Activated CD8-positive, alpha-beta memory T cell treated with anti-CD3 and anti-CD28 coated beads, Interleukin-2, amount 10 ng/mL, durations not matched to agents 7 days and 5 days (primary cell): Measurements from ENCODE around the gene PSG4. TPM values are rescaled to one million over a fixed set of nuclear protein-coding genes. Genes with fewer than 3 reads are reported as not detected.
"Not testable (repeated sequence)": the region's sequence is repeated elsewhere in the genome, so short reads cannot be mapped to it uniquely, and the experiment has no call there.

Experiments used
- ATAC-seq: fragments of 150-1000 bp; cut with Tn5 transposase; one replicate; pipeline ENCODE4 v1.10.0; 2021; ENCODE audit warnings: moderate library complexity
- CTCF ChIA-PET: fragments of 350-600 bp; sonication (Branson Sonifier 250); formaldehyde crosslinking; loops from one replicate; lab custom pipeline; 2021; ENCODE audit warnings: antibody characterized with exemption; lab: Charles Lee
- DNase-seq: peaks from one replicate; pipeline ENCODE4 v3.0.0-alpha.2; 2020
- H3K27ac Mint-ChIP-seq: one replicate; pipeline ENCODE4 v1.8.0; 2021; ENCODE audit warnings: mild to moderate bottlenecking, mixed read lengths
- H3K27me3 Mint-ChIP-seq: one replicate; pipeline ENCODE4 v1.8.0; 2021; ENCODE audit warnings: mixed read lengths
- H3K36me3 Mint-ChIP-seq: one replicate; pipeline ENCODE4 v1.8.0; 2021; ENCODE audit warnings: mild to moderate bottlenecking, mixed read lengths
- H3K4me1 Mint-ChIP-seq: one replicate; pipeline ENCODE4 v1.8.0; 2021; ENCODE audit warnings: mixed read lengths
- H3K4me3 Mint-ChIP-seq: one replicate; pipeline ENCODE4 v1.8.0; 2021; ENCODE audit warnings: mild to moderate bottlenecking, moderate library complexity, mixed read lengths
- H3K9me3 Mint-ChIP-seq: one replicate; pipeline ENCODE4 v1.8.0; 2022; ENCODE audit warnings: low read depth, mixed read lengths
- total RNA-seq, 2 experiments: library from RNA; stranded (reverse); gene quantifications; one replicate each; pipeline ENCODE4 v1.2.3, GENCODE V29; 2021

Gene PSG4
- total RNA-seq, 2 experiments from 2014 or later, result not detected

DNA sequence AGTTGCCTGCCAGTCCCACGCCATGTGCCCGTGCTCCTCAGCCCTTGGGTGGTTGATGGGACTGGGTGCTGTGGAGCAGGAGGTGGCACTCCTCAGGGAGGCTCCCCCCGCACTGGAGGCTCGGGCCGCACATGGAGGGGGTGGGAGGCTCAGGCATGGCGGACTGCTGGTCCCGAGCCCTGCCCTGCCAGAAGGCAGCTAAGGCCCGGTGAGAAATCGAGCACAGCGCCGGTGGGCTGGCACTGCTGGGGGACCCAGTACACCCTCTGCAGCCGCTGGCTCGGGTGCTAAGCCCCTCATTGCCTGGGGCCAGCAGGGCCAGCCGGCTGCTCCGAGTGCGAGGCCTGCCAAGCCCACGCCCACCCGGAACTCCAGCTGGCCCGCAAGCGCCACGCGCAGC, 16.5 kb upstream of the PSG4 start:
- H3K4me3 Mint-ChIP-seq, CTCF ChIA-PET, DNase-seq, H3K4me1 Mint-ChIP-seq, H3K9me3 Mint-ChIP-seq, ATAC-seq, H3K36me3 Mint-ChIP-seq, H3K27ac Mint-ChIP-seq, H3K27me3 Mint-ChIP-seq: not testable (repeated sequence)

DNA sequence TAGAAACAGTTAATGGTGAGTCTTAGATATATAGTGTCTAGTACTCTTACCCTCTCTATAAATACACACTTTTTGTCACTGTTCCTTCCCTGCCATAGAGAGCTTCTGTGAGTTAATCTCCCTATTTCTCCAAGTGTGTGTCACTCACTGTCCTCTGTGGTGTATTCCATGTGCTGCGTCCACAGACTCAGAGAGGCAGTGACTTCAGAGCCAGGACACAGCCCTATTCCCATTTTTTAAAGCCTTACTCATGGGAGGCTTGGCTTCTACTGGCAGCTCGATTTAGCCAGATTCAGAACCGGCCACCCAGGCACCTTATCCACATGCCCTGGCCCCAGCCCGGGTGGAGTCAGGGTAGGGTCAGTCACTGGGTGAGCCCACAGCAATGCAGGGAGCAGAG, 13.7 kb upstream of the PSG4 start:
- ATAC-seq, H3K4me3 Mint-ChIP-seq, CTCF ChIA-PET, H3K27ac Mint-ChIP-seq, DNase-seq, H3K9me3 Mint-ChIP-seq, H3K36me3 Mint-ChIP-seq, H3K27me3 Mint-ChIP-seq, H3K4me1 Mint-ChIP-seq: not testable (repeated sequence)

- CTCF ChIA-PET, H3K4me1 Mint-ChIP-seq, H3K27ac Mint-ChIP-seq, DNase-seq, H3K9me3 Mint-ChIP-seq, ATAC-seq, H3K4me3 Mint-ChIP-seq, H3K27me3 Mint-ChIP-seq, H3K36me3 Mint-ChIP-seq: not testable (repeated sequence)
These were observed 10.4 kb upstream of the PSG4 start for GRCh38 chr19:43215881-43216280.

DNA sequence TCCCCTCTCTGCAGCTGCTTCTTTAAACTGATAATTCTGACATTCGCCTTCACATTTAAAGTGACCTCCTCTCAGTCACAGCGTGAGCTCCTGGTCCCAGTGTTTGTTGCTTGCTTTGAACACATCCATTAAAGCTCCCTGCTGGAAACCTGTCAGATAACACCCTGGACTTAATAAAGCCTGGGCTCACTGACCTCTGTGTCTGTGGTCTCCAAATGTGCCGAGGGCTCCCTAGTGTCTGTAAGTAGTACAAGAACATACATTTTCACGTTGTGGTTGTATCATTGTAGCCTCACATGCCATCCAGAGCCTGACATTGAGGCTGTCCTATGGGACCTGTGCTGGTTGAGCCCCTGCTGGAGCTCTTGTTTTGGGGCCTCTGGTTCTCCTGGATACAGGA, 2.6 kb upstream of the PSG4 start:
- Mint-ChIP-seq H3K4me1 (no peaks in the 10 kb centered on the region), H3K27ac (no peak overlapping the region), H3K36me3 (no peaks in the 10 kb centered on the region), H3K4me3 (no peak overlapping the region), H3K9me3 (no peaks in the 10 kb centered on the region), H3K27me3 (peaks cover 3% of the 10 kb centered on the region)
- no peak for DNase-seq
- ATAC-seq, result no peak
- CTCF ChIA-PET, result no interaction called here

DNA sequence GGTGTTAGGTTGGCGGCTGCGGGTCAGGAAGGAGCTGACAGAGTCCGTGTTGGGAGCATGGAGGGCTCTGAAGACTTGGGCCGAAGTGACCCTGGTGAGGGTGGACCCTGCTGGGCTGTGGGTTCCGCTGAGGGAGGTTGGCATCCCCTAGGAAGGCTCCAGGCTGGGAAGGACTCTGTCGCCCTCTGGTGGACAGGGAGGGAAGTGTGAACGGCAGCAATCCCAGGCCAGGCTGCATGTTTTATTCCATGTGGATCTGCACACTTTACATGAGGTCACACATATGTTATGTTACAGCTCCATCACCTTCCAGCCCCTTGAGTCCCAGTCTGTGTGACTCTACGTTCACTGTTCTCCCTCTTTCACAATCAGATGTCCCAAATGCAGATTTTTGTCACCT, 1.7 kb upstream of the PSG4 start:
- H3K27ac Mint-ChIP-seq, H3K4me3 Mint-ChIP-seq, H3K9me3 Mint-ChIP-seq, ATAC-seq, DNase-seq, H3K27me3 Mint-ChIP-seq, H3K4me1 Mint-ChIP-seq, H3K36me3 Mint-ChIP-seq, CTCF ChIA-PET: not testable (repeated sequence)

- H3K9me3 Mint-ChIP-seq, H3K27ac Mint-ChIP-seq, H3K27me3 Mint-ChIP-seq, H3K36me3 Mint-ChIP-seq, DNase-seq, H3K4me1 Mint-ChIP-seq, CTCF ChIA-PET, H3K4me3 Mint-ChIP-seq, ATAC-seq: not testable (repeated sequence)
These were observed 1.8 kb downstream of the PSG4 start for GRCh38 chr19:43203611-43204010.

- H3K4me1 Mint-ChIP-seq, H3K27ac Mint-ChIP-seq, CTCF ChIA-PET, H3K27me3 Mint-ChIP-seq, H3K36me3 Mint-ChIP-seq, DNase-seq, ATAC-seq, H3K4me3 Mint-ChIP-seq, H3K9me3 Mint-ChIP-seq: not testable (repeated sequence)
These were observed 3.5 kb downstream of the PSG4 start for GRCh38 chr19:43201891-43202290.

- H3K4me1 Mint-ChIP-seq, H3K9me3 Mint-ChIP-seq, DNase-seq, H3K27me3 Mint-ChIP-seq, ATAC-seq, H3K4me3 Mint-ChIP-seq, CTCF ChIA-PET, H3K27ac Mint-ChIP-seq, H3K36me3 Mint-ChIP-seq: not testable (repeated sequence)
These were observed 4.1 kb downstream of the PSG4 start for GRCh38 chr19:43201337-43201801.

- H3K4me3 Mint-ChIP-seq, H3K4me1 Mint-ChIP-seq, DNase-seq, H3K27ac Mint-ChIP-seq, ATAC-seq, H3K36me3 Mint-ChIP-seq, CTCF ChIA-PET, H3K27me3 Mint-ChIP-seq, H3K9me3 Mint-ChIP-seq: not testable (repeated sequence)
These were observed 6.6 kb downstream of the PSG4 start for GRCh38 chr19:43198686-43199419.

DNA sequence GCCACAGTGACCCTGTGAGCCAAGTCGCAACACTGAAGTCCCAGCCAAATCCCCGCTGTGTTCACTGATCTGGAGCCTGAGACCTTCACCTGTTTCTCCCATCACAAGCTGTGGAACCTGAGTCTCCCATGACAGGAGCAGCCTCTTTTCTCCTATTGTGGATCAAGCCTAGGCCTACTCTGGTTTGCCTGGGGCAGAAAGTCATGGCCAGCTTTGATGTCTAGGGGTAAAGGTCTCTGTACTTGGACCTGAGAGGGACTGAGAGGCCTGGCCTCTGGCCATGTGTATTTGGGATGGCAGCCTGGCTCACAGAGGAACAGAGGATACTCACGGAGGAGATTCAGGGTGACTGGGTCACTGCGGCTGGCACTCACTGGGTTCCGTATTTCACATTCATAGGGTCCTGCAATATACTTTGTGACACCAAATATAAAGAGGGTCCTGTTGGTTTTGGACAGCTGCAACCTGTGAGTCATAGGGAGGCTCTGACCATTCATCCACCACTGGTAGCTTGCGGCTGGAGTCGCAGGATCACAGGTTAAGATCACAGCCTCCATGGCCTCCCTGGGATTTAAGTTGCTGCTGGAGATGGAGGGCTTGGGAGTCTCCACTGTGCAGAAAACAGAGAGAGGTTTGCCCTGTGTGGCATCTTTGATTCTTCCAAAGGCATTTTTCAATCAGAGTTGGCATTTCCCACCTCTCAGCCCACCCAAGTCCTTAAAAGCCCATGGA, 7.6 kb downstream of the PSG4 start:
- DNase-seq, H3K36me3 Mint-ChIP-seq, H3K9me3 Mint-ChIP-seq, ATAC-seq, H3K27me3 Mint-ChIP-seq, H3K4me1 Mint-ChIP-seq, CTCF ChIA-PET, H3K4me3 Mint-ChIP-seq, H3K27ac Mint-ChIP-seq: not testable (repeated sequence)

- H3K36me3 Mint-ChIP-seq, CTCF ChIA-PET: not testable (repeated sequence)
These were observed 11.0 kb downstream of the PSG4 start for GRCh38 chr19:43194397-43194796.

DNA sequence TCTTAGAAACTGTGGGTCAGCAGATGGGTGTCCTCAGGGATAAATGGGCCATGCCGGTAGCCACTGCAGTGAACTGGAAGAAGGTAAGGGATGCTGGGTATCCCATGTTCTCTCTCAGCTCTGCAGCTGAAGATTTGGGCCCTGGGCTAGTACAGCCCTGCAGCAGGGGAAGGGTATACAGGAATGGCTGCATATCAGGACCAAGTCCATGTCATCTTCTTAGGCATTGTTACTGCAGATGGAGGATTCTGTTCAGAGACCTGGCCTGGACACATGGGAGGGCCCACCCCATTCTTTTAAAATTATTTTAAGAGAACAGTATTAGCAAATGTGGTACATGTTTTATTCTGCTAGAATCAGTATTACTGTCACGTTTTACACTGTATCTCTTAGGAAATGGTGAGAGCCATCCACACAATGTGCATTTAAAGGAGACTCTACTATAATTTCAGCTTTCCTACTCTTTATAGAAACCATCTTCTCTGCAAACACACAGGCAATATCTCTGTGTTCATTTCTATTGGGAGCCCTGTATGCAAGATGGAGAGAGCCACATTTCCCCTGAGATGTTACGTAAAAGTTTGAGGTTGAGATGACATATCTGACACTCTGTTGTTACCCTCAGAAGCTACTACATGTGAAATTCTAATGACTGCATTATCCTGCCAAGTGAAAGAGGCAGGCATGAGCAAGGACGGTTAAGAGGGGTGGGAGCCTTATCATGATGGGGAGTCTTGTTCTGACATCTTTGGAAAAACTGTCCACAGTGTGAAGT, 12.9 kb downstream of the PSG4 start:
- DNase-seq, ATAC-seq, H3K4me1 Mint-ChIP-seq, H3K9me3 Mint-ChIP-seq, H3K4me3 Mint-ChIP-seq, CTCF ChIA-PET, H3K27ac Mint-ChIP-seq, H3K36me3 Mint-ChIP-seq, H3K27me3 Mint-ChIP-seq: not testable (repeated sequence)

More at GRCh38 chr19:43194397-43194796, 11.0 kb downstream of the PSG4 start:
- not testable (repeated sequence) for H3K4me3 Mint-ChIP-seq, H3K27ac Mint-ChIP-seq, H3K4me1 Mint-ChIP-seq, H3K27me3 Mint-ChIP-seq, ATAC-seq, DNase-seq, H3K9me3 Mint-ChIP-seq

DNA sequence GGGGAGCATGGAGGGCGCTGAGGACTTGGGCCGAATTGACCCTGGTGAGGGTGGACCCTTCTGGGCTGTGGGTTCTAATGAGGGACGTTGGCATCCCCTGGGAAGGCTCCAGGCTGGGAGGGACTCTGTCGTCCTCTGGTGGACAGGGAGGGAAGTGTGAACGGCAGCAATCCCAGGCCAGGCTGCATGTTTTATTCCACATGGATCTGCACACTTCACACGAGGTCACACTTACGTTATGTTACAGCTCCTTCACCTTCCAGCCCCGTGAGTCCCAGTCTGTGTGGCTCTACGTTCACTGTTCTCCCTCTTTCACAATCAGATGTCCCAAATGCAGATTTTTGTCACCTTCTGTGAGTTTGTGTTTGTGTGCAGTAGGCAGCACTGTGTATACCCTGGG, 17.3 kb downstream of the PSG4 start:
- H3K4me1 Mint-ChIP-seq, H3K27ac Mint-ChIP-seq, H3K36me3 Mint-ChIP-seq, DNase-seq, CTCF ChIA-PET, ATAC-seq, H3K4me3 Mint-ChIP-seq, H3K9me3 Mint-ChIP-seq, H3K27me3 Mint-ChIP-seq: not testable (repeated sequence)
